ENCODE data around the gene TIMM21. TPM values are rescaled to one million over a fixed set of nuclear protein-coding genes. Genes with fewer than 3 reads are reported as not detected.

Gene TIMM21
- total RNA-seq, 2 donors from 2014 or later: 3.9 to 23.1 TPM

- Histone ChIP-seq H3K4me3 (no peak overlapping the region), H3K27me3 (no peaks in the 10 kb centered on the region), H3K27ac (no peak overlapping the region), H3K9me3 (no peaks in the 10 kb centered on the region), H3K36me3 (replicated peaks in 1 of 2; ENCODE audit: insufficient read depth in 1 of 2, low read depth in 2 of 2) (no peaks in the 10 kb centered on the region), H3K4me1 (no peaks in the 10 kb centered on the region)
- intact Hi-C loops (cut with DNase I): no loop called here
- no peak for ATAC-seq
- DNase-seq: no peak
- no peak for TF ChIP-seq CTCF (IDR thresholded peaks at IDR 0.05)
- no peak for TF ChIP-seq POLR2A (IDR thresholded peaks at IDR 0.05)
Measured at GRCh38 chr18:74113711-74114110, 34.6 kb upstream of the TIMM21 start.

GRCh38 chr18:74114116-74114515 lies 34.2 kb upstream of the TIMM21 start:
- no peak for ATAC-seq
- Histone ChIP-seq H3K9me3 (no peaks in the 10 kb centered on the region), H3K36me3 (replicated peaks in 1 of 2; ENCODE audit: insufficient read depth in 1 of 2, low read depth in 2 of 2) (no peaks in the 10 kb centered on the region), H3K27ac (no peak overlapping the region), H3K4me1 (no peaks in the 10 kb centered on the region), H3K27me3 (no peaks in the 10 kb centered on the region), H3K4me3 (no peak overlapping the region)
- no peak for TF ChIP-seq CTCF (IDR thresholded peaks at IDR 0.05)
- TF ChIP-seq POLR2A (IDR thresholded peaks at IDR 0.05): no peak
- no peak for DNase-seq
- WGBS, 2 donors: 50 to 75% methylated on average over 1 of the region's 1 CpG
- intact Hi-C loops (cut with DNase I): no loop called here

- H3K4me1 ChIP-seq: no peaks in the 10 kb centered on the region
- TF ChIP-seq CTCF (IDR thresholded peaks at IDR 0.05) (no peak), POLR2A (IDR thresholded peaks at IDR 0.05) (no peak)
- no peaks in the 10 kb centered on the region for H3K9me3 ChIP-seq
- no peak for ATAC-seq
- no peaks in the 10 kb centered on the region for H3K27me3 ChIP-seq
- intact Hi-C loops (cut with DNase I): no loop called here
- 61 to 76% methylated on average over 4 of the region's 4 CpGs for WGBS, 2 donors
- no peaks in the 10 kb centered on the region for H3K36me3 ChIP-seq (replicated peaks in 1 of 2; ENCODE audit: insufficient read depth in 1 of 2, low read depth in 2 of 2)
- DNase-seq: no peak
- no peak overlapping the region for H3K27ac ChIP-seq
- no peak overlapping the region for H3K4me3 ChIP-seq
Measured at GRCh38 chr18:74115046-74115445, 33.3 kb upstream of the TIMM21 start.

GRCh38 chr18:74116633-74117554 lies 31.4 kb upstream of the TIMM21 start:
- WGBS, 2 donors: 24 to 32% methylated on average over 9 of the region's 9 CpGs
- no peaks in the 10 kb centered on the region for H3K36me3 ChIP-seq (replicated peaks in 1 of 2; ENCODE audit: insufficient read depth in 1 of 2, low read depth in 2 of 2)
- intact Hi-C loops (cut with DNase I): no loop called here
- TF ChIP-seq CTCF (IDR thresholded peaks at IDR 0.05) (peak in 6 of 7 experiments; percentile 47 to 56 (median 54)), POLR2A (IDR thresholded peaks at IDR 0.05) (no peak)
- H3K27ac ChIP-seq: no peak overlapping the region
- H3K4me3 ChIP-seq: no peak overlapping the region
- H3K9me3 ChIP-seq: no peaks in the 10 kb centered on the region
- DNase-seq (peak; percentile 18 to 30 (median 25)), ATAC-seq (peak; percentile 58)
- H3K27me3 ChIP-seq: no peaks in the 10 kb centered on the region
- no peaks in the 10 kb centered on the region for H3K4me1 ChIP-seq

- H3K9me3 ChIP-seq: no peaks in the 10 kb centered on the region
- TF ChIP-seq POLR2A (IDR thresholded peaks at IDR 0.05) (no peak), CTCF (IDR thresholded peaks at IDR 0.05) (no peak)
- no peak overlapping the region for H3K27ac ChIP-seq
- no peaks in the 10 kb centered on the region for H3K27me3 ChIP-seq
- 73 to 79% methylated on average over 6 of the region's 6 CpGs for WGBS, 2 donors
- H3K4me3 ChIP-seq: no peak overlapping the region
- H3K4me1 ChIP-seq: no peaks in the 10 kb centered on the region
- ATAC-seq (no peak), DNase-seq (no peak)
- H3K36me3 ChIP-seq (replicated peaks in 1 of 2; ENCODE audit: insufficient read depth in 1 of 2, low read depth in 2 of 2): no peaks in the 10 kb centered on the region
- intact Hi-C loops (cut with DNase I): no loop called here
Measured at GRCh38 chr18:74123200-74123599, 25.1 kb upstream of the TIMM21 start.

Data from body of pancreas (tissue), 4 donors.